ENCODE results near the gene RPL38.

Gene RPL38

GRCh38 chr17:74252211-74252610, 48.7 kb downstream of the RPL38 start:
- no peak for DNase-seq

GRCh38 chr17:74253036-74253435, 49.6 kb downstream of the RPL38 start:
- no peak for DNase-seq

GRCh38 chr17:74257311-74257710, 53.8 kb downstream of the RPL38 start:
- no peak for DNase-seq

- no peak for DNase-seq
Observed at GRCh38 chr17:74259667-74260524, 56.4 kb downstream of the RPL38 start.
